GM15510 (cell line): Measurements from ENCODE around the gene DSE.

Experiments used
- POLR2A ChIP-seq: IDR thresholded peaks from 3 replicates; pipeline ENCODE4 v1.6.1; 2011; ENCODE audit warnings: borderline replicate concordance; ENCODE audit not compliant: insufficient read length; ENCODE audit errors: extremely low read depth

Gene DSE

GRCh38 chr6:116491610-116492330 lies 121.0 kb downstream of the DSE start:
- TF ChIP-seq POLR2A: no peak

- no peak for TF ChIP-seq POLR2A
These were observed 121.8 kb downstream of the DSE start for GRCh38 chr6:116492331-116493067.
